AG04450 (cell line): ENCODE measurements around the gene DENND1B. TPM values are rescaled to one million over a fixed set of nuclear protein-coding genes. Genes with fewer than 3 reads are reported as not detected.

Experiments used
- CTCF ChIA-PET: fragments of 300-600, 350-600 bp; formaldehyde crosslinking; extraction: SDS; loops from one replicate; lab custom pipeline; 2022; ENCODE audit warnings: antibody characterized with exemption, inconsistent platforms; lab: Charles Lee
- POLR2A ChIA-PET: fragments of 350-600 bp; formaldehyde crosslinking; extraction: SDS; loops from one replicate; lab custom pipeline; 2021; ENCODE audit warnings: antibody characterized with exemption, inconsistent platforms; lab: Yijun Ruan, JAX
- DNase-seq: peaks from one replicate; pipeline ENCODE4 v3.0.0-alpha.2; 2011; ENCODE audit warnings: low read depth, low spot score
- H3K27ac ChIP-seq: one replicate; pipeline ENCODE4 v1.5.1; 2012; ENCODE audit warnings: low read depth, low read length, control low read depth
- H3K27me3 ChIP-seq: one replicate; pipeline ENCODE4 v1.6.0; 2012; ENCODE audit warnings: low read length; ENCODE audit not compliant: control insufficient read depth, insufficient read depth
- H3K4me3 ChIP-seq: 2 replicates; pipeline ENCODE4 v1.5.1; 2011; ENCODE audit warnings: mild to moderate bottlenecking, low read depth, low read length, control low read depth
- H3K9me3 ChIP-seq: 2 replicates; pipeline ENCODE4 v1.5.1; 2012; ENCODE audit warnings: low read length; ENCODE audit not compliant: control insufficient read depth, insufficient read depth
- CTCF ChIP-seq: IDR thresholded peaks from 2 replicates; pipeline ENCODE4 v1.5.1; 2011; ENCODE audit warnings: low read depth, low read length, control low read depth, inconsistent platforms
- polyA plus RNA-seq: library from polyadenylated mRNA; depleted of rRNA; stranded (reverse); fragments of >200 nt; gene quantifications from 2 replicates; pipeline ENCODE4 v1.2.3, GENCODE V29; 2011

DENND1B gene
- polyA plus RNA-seq, 1 experiment: 17.7 TPM

GRCh38 chr1:197776351-197777105, 1.2 kb upstream of the DENND1B start:
- ChIA-PET POLR2A (no interaction called here), CTCF (interaction anchor here (1.0 to 1.2 kb wide), 2 partner anchors 93 to 148 kb away, joined by 3 read pairs; no protein-coding TSS in a partner anchor)
- Histone ChIP-seq H3K27ac (peak overlapping the region; percentile 73), H3K27me3 (no peaks in the 10 kb centered on the region), H3K9me3 (no peaks in the 10 kb centered on the region), H3K4me3 (no peak overlapping the region)
- TF ChIP-seq CTCF: no peak
- DNase-seq: no peak

GRCh38 chr1:197774466-197775281, 606 bp downstream of the DENND1B start:
- CTCF ChIA-PET: interaction anchor here (0.7 kb wide), 2 partner anchors 81 to 289 kb away, joined by 5 to 6 read pairs; no protein-coding TSS in a partner anchor
- no peaks in the 10 kb centered on the region for H3K9me3 ChIP-seq
- peak overlapping the region; percentile 80 for H3K27ac ChIP-seq
- H3K27me3 ChIP-seq: no peaks in the 10 kb centered on the region
- DNase-seq: no peak
- POLR2A ChIA-PET: interaction anchor here (0.7 kb wide), 1 partner anchor 76 kb away, joined by 5 read pairs; no protein-coding TSS in a partner anchor
- TF ChIP-seq CTCF: no peak
- peak overlapping the region; percentile 68 for H3K4me3 ChIP-seq

- H3K27ac ChIP-seq: no peak overlapping the region
- H3K27me3 ChIP-seq: no peaks in the 10 kb centered on the region
- POLR2A ChIA-PET: no interaction called here
- TF ChIP-seq CTCF: no peak
- H3K4me3 ChIP-seq: peak overlapping the region; percentile 68
- H3K9me3 ChIP-seq: no peaks in the 10 kb centered on the region
- no peak for DNase-seq
- CTCF ChIA-PET: interaction anchor here (1.0 kb wide), 1 partner anchor 95 kb away, joined by 3 read pairs; no protein-coding TSS in a partner anchor
These were observed 1.4 kb downstream of the DENND1B start for GRCh38 chr1:197773856-197774255.

GRCh38 chr1:197771904-197772556, 3.2 kb downstream of the DENND1B start:
- no peaks in the 10 kb centered on the region for H3K27me3 ChIP-seq
- CTCF ChIA-PET: no interaction called here
- no peak for TF ChIP-seq CTCF
- no peak overlapping the region for H3K4me3 ChIP-seq
- POLR2A ChIA-PET: no interaction called here
- no peak for DNase-seq
- H3K27ac ChIP-seq: no peak overlapping the region
- no peaks in the 10 kb centered on the region for H3K9me3 ChIP-seq
